GM12892 (cell line): ENCODE data around the gene MESD. TPM values are rescaled to one million over a fixed set of nuclear protein-coding genes. Genes with fewer than 3 reads are reported as not detected.

Experiments used
- DNase-seq: peaks from one replicate; pipeline ENCODE4 v3.0.0; 2011; ENCODE audit not compliant: insufficient read length
- FAIRE-seq: peaks from 2 replicates; lab custom pipeline; 2011; peaks lifted over from hg19 to GRCh38; lab: Jason Lieb, UNC
- POLR2A ChIP-seq: IDR thresholded peaks from 2 replicates; pipeline ENCODE4 v1.6.1; 2011; ENCODE audit warnings: low read depth, low read length, control low read depth
- POLR2AphosphoS5 ChIP-seq: IDR thresholded peaks from 2 replicates; pipeline ENCODE4 v1.6.1; 2011; ENCODE audit warnings: low read depth, low read length, control low read depth
- TAF1 ChIP-seq: IDR thresholded peaks from 2 replicates; pipeline ENCODE4 v1.6.1; 2011; ENCODE audit warnings: low read depth, mild to moderate bottlenecking, control low read depth, low read length, borderline replicate concordance
- polyA plus RNA-seq: library from polyadenylated mRNA; unstranded; fragments of >200 nt; gene quantifications from one replicate; pipeline ENCODE4 v1.2.1, GENCODE V29; 2012; ENCODE audit warnings: missing spikeins, inconsistent platforms; ENCODE audit not compliant: missing spikeins

MESD gene
- polyA plus RNA-seq: 12.7 TPM

DNA sequence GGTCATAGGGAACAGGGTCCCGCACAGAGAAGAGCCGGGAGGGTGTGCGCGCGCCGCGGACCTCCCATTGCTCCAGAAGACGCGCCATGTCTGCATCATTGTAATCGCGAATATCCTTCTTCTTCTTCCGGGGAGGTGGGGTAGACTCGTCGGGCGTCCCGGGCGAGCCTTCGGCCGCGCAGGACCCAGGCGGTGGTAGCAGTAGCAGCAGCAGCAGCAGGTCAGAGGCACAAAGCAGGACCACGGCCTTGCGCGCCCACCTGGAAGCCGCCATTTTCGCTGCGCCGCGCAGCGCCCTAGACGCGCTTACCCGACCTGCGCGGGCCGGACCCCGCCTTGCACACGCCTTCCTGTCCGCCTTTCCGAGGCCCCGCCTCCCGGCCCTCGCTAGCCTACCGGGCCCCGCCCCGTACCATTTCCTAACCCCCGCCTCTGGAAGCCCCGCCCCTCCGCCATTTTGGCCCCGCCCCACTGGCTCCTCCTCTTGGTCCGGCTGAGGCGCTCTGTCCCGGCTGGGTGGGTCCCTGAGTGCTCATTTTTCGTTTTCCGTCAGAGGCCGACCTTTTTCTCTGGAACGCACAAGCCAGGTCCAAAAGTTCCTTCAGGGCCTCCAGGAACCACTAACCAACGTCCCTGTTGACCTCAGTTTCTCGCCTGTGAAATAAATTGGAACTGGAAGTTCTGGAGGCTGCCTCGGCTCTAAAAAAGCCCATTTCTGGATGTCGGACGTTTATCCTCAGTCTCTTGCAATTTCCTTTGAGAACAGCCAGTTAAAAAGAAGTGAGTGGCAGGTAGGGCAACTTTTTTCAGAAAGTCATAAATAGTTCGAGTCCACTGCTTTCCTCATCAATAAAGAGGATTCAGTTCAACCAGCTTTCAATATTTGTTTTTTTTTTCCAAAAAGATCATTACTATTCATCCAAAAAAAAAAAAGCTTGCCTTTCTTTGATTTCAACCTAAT is at the start of gene MESD:
TSS of gene MESD (minus strand) at position 302 of the 961 bp plus-strand sequence. CDS start at position 274, 28 bp downstream.
- FAIRE-seq (peak; percentile 80), DNase-seq (peak; percentile 95)
- TF ChIP-seq POLR2A (peak; percentile 97), TAF1 (peak; percentile 83; the same call in 1 of the 2 replicates), POLR2AphosphoS5 (peak; percentile 96)

DNA sequence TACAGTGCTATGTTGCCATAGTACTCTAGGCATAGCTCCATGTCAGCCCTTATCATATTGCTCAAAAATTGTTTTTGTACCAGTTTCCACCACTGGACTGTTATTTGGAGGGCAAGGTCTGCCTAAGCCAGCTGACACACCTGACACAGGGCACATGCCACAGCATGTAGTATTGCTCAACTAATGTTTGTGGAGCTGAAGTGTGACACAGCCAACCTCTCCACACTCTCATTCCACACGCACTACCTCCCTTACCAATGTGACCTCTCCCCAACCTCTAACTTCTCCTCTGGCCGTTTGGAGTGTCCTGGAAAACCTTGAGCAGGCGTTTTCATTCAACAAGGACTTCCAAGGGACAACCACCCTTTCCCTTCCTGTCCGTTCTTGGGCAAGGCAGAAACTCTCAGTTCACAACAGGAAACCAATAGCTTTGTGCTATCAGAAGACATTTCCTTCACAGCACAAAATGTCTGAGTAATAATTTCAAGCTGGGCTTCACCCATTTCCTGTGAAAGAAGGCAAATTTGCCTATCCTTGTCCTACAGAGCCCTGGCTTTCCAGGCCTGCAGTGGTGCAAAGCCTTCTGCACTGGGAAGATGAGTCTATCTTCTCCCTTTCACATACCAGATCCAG is 49.5 kb upstream of the MESD start:
- no peak for TF ChIP-seq POLR2A
- TF ChIP-seq TAF1: no peak
- no peak for TF ChIP-seq POLR2AphosphoS5
- DNase-seq (no peak), FAIRE-seq (peak; percentile 64)

DNA sequence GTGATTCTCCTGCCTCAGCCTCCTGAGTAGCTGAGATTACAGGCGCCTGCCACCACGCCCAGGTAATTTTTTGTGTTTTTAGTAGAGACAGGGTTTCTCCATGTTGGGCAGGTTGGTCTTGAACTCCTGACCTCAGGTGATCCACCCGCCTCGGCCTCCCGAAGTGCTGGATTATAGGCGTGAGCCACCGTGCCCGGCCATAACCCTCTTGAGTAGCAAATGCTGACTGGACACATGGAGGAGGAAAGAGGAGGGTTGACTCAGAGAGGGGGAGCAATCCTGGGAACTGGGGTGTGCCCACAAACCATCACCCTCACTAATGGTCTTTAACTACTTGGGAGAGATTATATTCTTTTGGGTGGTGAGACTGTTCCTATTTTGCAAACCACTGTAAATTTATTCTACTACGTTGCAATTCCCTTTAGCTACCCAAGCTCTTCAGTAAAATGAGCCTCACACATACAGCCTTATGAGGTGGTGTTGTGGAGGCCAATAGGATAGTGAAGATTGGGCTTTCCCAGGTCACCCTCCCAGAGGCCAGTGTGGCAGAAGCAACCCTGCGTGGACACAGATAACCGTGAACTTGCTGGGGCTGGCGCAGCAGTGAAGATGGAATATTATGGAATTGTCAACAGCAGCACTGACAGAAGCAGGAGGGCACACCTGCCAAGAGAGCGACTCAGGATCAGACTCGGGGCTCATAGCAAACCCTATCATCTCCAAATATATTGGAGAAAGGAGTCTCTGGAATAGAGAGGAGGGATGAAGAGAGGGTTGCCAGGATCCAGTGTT is 48.5 kb upstream of the MESD start:
- DNase-seq: no peak
- no peak for FAIRE-seq
- TF ChIP-seq POLR2A (no peak), POLR2AphosphoS5 (no peak), TAF1 (no peak)

DNA sequence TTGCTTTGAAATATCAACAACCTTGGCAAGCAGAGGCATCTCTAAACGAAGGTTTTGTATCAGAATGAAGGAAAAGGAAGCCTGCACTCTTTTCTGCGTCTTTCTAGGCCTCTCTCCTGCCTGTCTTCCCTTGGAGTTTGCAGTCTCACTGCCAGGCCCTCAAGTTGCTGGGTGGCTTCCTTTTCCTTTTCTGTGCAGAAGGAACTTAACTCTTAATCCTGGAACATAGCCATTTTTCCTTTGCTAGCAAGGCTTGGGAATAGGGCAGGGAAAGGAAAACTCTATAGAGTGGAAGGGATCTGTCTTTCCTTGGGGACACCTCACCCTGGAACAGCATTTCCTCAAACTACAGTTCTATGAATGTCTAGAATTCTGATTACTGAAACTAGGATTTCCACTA is 43.9 kb upstream of the MESD start:
- TF ChIP-seq TAF1 (no peak), POLR2AphosphoS5 (no peak), POLR2A (no peak)
- FAIRE-seq (no peak), DNase-seq (no peak)

DNA sequence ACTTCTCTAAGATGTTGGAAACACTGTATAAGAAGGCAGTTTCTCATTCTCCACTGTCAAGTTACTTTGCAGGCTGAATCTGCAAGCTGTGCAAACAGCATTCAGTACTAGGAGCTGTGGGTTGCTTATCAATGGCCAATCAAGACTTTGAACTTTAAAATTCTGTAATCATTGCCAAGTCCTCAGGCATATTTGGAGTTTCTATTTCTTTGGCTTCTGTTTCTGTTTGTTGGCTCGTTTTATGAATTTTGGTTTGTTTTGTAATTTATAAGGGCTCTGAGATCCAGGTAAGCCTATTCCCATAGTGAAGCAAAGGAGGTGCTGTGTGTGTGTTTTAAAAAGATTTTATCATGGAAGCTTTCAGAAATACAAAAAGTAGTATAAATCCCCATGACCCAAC is 43.2 kb upstream of the MESD start:
- FAIRE-seq (no peak), DNase-seq (no peak)
- TF ChIP-seq POLR2AphosphoS5 (no peak), POLR2A (no peak), TAF1 (no peak)

DNA sequence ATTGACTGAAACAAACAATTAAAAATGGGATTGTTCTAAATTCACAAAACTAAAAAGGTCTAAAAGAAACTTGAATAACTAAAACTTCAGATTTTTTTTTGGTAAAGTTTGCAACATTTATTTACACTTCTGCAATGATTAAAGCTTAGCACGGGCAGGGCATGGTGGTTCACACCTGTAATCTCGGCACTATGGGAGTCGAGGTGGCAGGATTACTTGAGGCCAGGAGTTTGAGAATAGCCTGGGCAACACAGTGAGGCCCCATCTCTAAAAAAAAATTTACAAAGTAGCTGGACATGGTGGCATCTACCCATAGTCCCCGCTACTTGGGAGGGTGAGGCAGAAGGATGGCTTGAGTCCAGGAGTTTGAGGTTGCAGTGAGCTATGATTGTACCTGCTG is 42.7 kb upstream of the MESD start:
- DNase-seq (no peak), FAIRE-seq (no peak)
- no peak for TF ChIP-seq POLR2AphosphoS5
- no peak for TF ChIP-seq TAF1
- TF ChIP-seq POLR2A: no peak

DNA sequence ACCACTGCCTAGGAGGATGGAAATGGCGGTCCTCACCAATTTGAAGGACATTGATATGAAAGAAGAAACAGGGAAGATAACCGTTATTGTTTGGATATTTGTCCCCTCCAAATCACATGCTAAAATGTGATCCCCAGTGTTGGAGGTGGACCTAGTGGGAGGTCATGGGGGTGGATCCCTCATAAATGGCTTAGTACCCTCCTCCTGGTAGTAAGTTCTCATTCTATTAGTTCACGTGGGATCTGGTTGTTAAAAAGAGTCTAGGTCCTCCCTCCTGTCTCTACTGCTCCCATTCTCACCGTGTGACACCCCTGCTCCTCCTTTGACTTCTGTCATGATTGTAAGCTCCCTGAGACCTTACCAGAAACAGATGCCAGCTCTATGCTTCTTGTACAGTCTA is 41.6 kb upstream of the MESD start:
- FAIRE-seq (no peak), DNase-seq (no peak)
- TF ChIP-seq POLR2A: no peak
- TF ChIP-seq TAF1: no peak
- TF ChIP-seq POLR2AphosphoS5: no peak

DNA sequence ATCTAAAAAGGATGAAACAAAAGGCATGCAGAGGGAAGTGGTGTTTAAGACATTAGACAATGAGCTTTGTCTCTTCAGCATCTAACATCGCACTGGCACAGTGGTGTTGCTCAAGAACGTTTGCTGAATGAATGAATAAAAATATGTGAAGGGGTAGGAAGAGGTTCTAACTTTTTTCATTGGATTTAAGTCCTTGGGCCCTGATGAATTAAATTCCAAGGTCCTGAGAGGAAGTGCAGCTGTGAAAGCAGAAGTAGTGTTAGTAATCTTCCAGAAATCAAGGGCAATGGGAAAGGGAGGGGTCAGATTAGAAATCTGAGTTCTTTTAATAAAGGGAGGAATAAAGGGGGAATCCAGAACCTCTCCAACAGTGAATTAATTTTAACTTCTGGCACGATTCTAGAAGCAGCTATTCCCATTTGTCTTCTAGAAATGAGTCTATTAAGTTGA is 40.7 kb upstream of the MESD start:
- DNase-seq: no peak
- FAIRE-seq: no peak
- no peak for TF ChIP-seq POLR2AphosphoS5
- no peak for TF ChIP-seq TAF1
- TF ChIP-seq POLR2A: no peak

GRCh38 chr15:81029414-81030300 is 40.0 kb upstream of the MESD start:
- DNase-seq: no peak
- no peak for TF ChIP-seq TAF1
- no peak for TF ChIP-seq POLR2AphosphoS5
- TF ChIP-seq POLR2A: no peak
- no peak for FAIRE-seq
